ENCODE results near the gene SOS1.

The SOS1 gene

GRCh38 chr2:39022642-39023235 lies 98.1 kb downstream of the SOS1 start:
- no peak for DNase-seq

GRCh38 chr2:39020383-39020782 lies 100.5 kb downstream of the SOS1 start:
- no peak for DNase-seq

- DNase-seq: no peak
Observed at GRCh38 chr2:39018638-39019037, 102.2 kb downstream of the SOS1 start.

- DNase-seq: no peak
Observed at GRCh38 chr2:39017334-39017733, 103.5 kb downstream of the SOS1 start.

- no peak for DNase-seq
Observed at GRCh38 chr2:39015424-39015823, 105.4 kb downstream of the SOS1 start.

GRCh38 chr2:39013871-39014270 lies 107.0 kb downstream of the SOS1 start:
- DNase-seq: no peak

GRCh38 chr2:39008665-39009064 lies 112.2 kb downstream of the SOS1 start:
- no peak for DNase-seq

- DNase-seq: no peak
Observed at GRCh38 chr2:39007875-39008504, 112.9 kb downstream of the SOS1 start.

GRCh38 chr2:39000552-39000951 lies 120.3 kb downstream of the SOS1 start:
- DNase-seq: no peak

GRCh38 chr2:38997781-38998180 lies 123.1 kb downstream of the SOS1 start:
- DNase-seq: no peak

GRCh38 chr2:38991899-38992298 lies 129.0 kb downstream of the SOS1 start:
- DNase-seq: no peak

- DNase-seq: no peak
Observed at GRCh38 chr2:38988716-38989115, 132.1 kb downstream of the SOS1 start.

GRCh38 chr2:38982498-38982897 lies 138.4 kb downstream of the SOS1 start:
- DNase-seq: no peak

- DNase-seq: no peak
Observed at GRCh38 chr2:38981670-38982357, 139.0 kb downstream of the SOS1 start.

- no peak for DNase-seq
Observed at GRCh38 chr2:38981003-38981669, 139.7 kb downstream of the SOS1 start.

- no peak for DNase-seq
Observed at GRCh38 chr2:38978908-38979307, 141.9 kb downstream of the SOS1 start.

GRCh38 chr2:38978296-38978903 lies 142.5 kb downstream of the SOS1 start:
- DNase-seq: no peak

- DNase-seq: no peak
Observed at GRCh38 chr2:38977047-38977446, 143.8 kb downstream of the SOS1 start.

- DNase-seq: no peak
Observed at GRCh38 chr2:38975042-38975441, 145.8 kb downstream of the SOS1 start.

GRCh38 chr2:38973266-38973665 lies 147.6 kb downstream of the SOS1 start:
- DNase-seq: no peak

GRCh38 chr2:38971377-38971776 lies 149.5 kb downstream of the SOS1 start:
- DNase-seq: no peak

- DNase-seq: no peak
Observed at GRCh38 chr2:38968021-38968420, 152.8 kb downstream of the SOS1 start.

GRCh38 chr2:38966678-38967077 lies 154.2 kb downstream of the SOS1 start:
- no peak for DNase-seq

- no peak for DNase-seq
Observed at GRCh38 chr2:38966006-38966405, 154.8 kb downstream of the SOS1 start.
